ENCODE data around the gene PARD3. TPM values are rescaled to one million over a fixed set of nuclear protein-coding genes. Genes with fewer than 3 reads are reported as not detected.

PARD3 gene
- total RNA-seq, 2 donors from 2014 or later = 59.6 to 74.6 TPM

GRCh38 chr10:34575882-34576281 is 239.2 kb downstream of the PARD3 start:
- no peaks in the 10 kb centered on the region for H3K36me3 ChIP-seq (ENCODE audit: control insufficient read depth, insufficient read depth, low read length)
- H3K27ac ChIP-seq (ENCODE audit: low read depth, low read length) = no peak overlapping the region
- Mint-ChIP-seq H3K4me1 (peaks cover 36% of the 10 kb centered on the region), H3K27me3 (ENCODE audit: insufficient read depth) (no peaks in the 10 kb centered on the region), H3K27ac (no peak overlapping the region), H3K4me3 (no peak overlapping the region), H3K36me3 (ENCODE audit: low read depth) (no peaks in the 10 kb centered on the region), H3K9me3 (no peaks in the 10 kb centered on the region)
- peaks cover 12% of the 10 kb centered on the region for H3K4me1 ChIP-seq (ENCODE audit: control insufficient read depth, insufficient read depth, low read length)
- no peaks in the 10 kb centered on the region for H3K27me3 ChIP-seq (ENCODE audit: control insufficient read depth, insufficient read depth, low read length, poor library complexity, severe bottlenecking)
- H3K9me3 ChIP-seq (ENCODE audit: control insufficient read depth, low read length) = no peaks in the 10 kb centered on the region
- WGBS, 2 experiments (ENCODE audit: insufficient coverage in 1 of 2, insufficient read length in 1 of 2) = 90 to 96% methylated on average over 3 of the region's 3 CpGs
- no peak for DNase-seq
- H3K4me3 ChIP-seq (ENCODE audit: low read length) = no peak overlapping the region
- H3K9ac ChIP-seq (ENCODE audit: extremely low read depth, low read length, poor library complexity, severe bottlenecking) = no peak overlapping the region
- TF ChIP-seq CTCF (conservative IDR thresholded peaks at IDR 0.05) = no peak

GRCh38 chr10:34574353-34574934 is 240.7 kb downstream of the PARD3 start:
- H3K4me1 Mint-ChIP-seq = peaks cover 34% of the 10 kb centered on the region
- H3K4me3 Mint-ChIP-seq = no peak overlapping the region
- Histone ChIP-seq H3K27me3 (ENCODE audit: control insufficient read depth, insufficient read depth, low read length, poor library complexity, severe bottlenecking) (no peaks in the 10 kb centered on the region), H3K4me1 (ENCODE audit: control insufficient read depth, insufficient read depth, low read length) (peaks cover 12% of the 10 kb centered on the region), H3K36me3 (ENCODE audit: control insufficient read depth, insufficient read depth, low read length) (no peaks in the 10 kb centered on the region), H3K9ac (ENCODE audit: extremely low read depth, low read length, poor library complexity, severe bottlenecking) (no peak overlapping the region), H3K4me3 (ENCODE audit: low read length) (no peak overlapping the region), H3K9me3 (ENCODE audit: control insufficient read depth, low read length) (no peaks in the 10 kb centered on the region), H3K27ac (ENCODE audit: low read depth, low read length) (no peak overlapping the region)
- H3K27me3 Mint-ChIP-seq (ENCODE audit: insufficient read depth) = no peaks in the 10 kb centered on the region
- H3K27ac Mint-ChIP-seq = no peak overlapping the region
- no peaks in the 10 kb centered on the region for H3K9me3 Mint-ChIP-seq
- no peak for DNase-seq
- no peaks in the 10 kb centered on the region for H3K36me3 Mint-ChIP-seq (ENCODE audit: low read depth)
- TF ChIP-seq CTCF (conservative IDR thresholded peaks at IDR 0.05) = no peak
- 90 to 100% methylated on average over 2 to 4 of the region's 4 CpGs for WGBS, 2 experiments (ENCODE audit: insufficient coverage in 1 of 2, insufficient read length in 1 of 2)

- Mint-ChIP-seq H3K4me3 (no peak overlapping the region), H3K9me3 (no peaks in the 10 kb centered on the region), H3K27ac (no peak overlapping the region), H3K36me3 (ENCODE audit: low read depth) (no peaks in the 10 kb centered on the region), H3K27me3 (ENCODE audit: insufficient read depth) (no peaks in the 10 kb centered on the region), H3K4me1 (peaks cover 42% of the 10 kb centered on the region)
- Histone ChIP-seq H3K27me3 (ENCODE audit: control insufficient read depth, insufficient read depth, low read length, poor library complexity, severe bottlenecking) (no peaks in the 10 kb centered on the region), H3K36me3 (ENCODE audit: control insufficient read depth, insufficient read depth, low read length) (no peaks in the 10 kb centered on the region), H3K4me1 (ENCODE audit: control insufficient read depth, insufficient read depth, low read length) (peaks cover 24% of the 10 kb centered on the region), H3K9me3 (ENCODE audit: control insufficient read depth, low read length) (no peaks in the 10 kb centered on the region), H3K27ac (ENCODE audit: low read depth, low read length) (no peak overlapping the region), H3K9ac (ENCODE audit: extremely low read depth, low read length, poor library complexity, severe bottlenecking) (no peak overlapping the region), H3K4me3 (ENCODE audit: low read length) (no peak overlapping the region)
- 98% methylated on average over 2 of the region's 2 CpGs; no CpG with 5 or more reads in 1 of the 2 experiments for WGBS, 2 experiments (ENCODE audit: insufficient coverage in 1 of 2, insufficient read length in 1 of 2)
- DNase-seq = no peak
- no peak for TF ChIP-seq CTCF (conservative IDR thresholded peaks at IDR 0.05)
Observed at GRCh38 chr10:34570887-34571286, 244.2 kb downstream of the PARD3 start.

Measured in endodermal cell (in vitro differentiated cells).